Keratinocyte (primary cell): ENCODE data around the gene CCNI. TPM values are rescaled to one million over a fixed set of nuclear protein-coding genes. Genes with fewer than 3 reads are reported as not detected.

Experiments used
- DNase-seq: peaks from one replicate; pipeline ENCODE4 v3.0.0-alpha.2; 2011; ENCODE audit warnings: low read depth, missing footprints, low spot score
- FAIRE-seq: peaks from 2 replicates; lab custom pipeline; 2011; peaks lifted over from hg19 to GRCh38; lab: Jason Lieb, UNC
- H2AFZ ChIP-seq: 2 replicates; pipeline ENCODE4 v1.6.0; 2012; ENCODE audit warnings: low read length, control low read depth, inconsistent platforms; ENCODE audit not compliant: control insufficient read depth
- H3K27ac ChIP-seq: 2 replicates; pipeline ENCODE4 v1.5.1; 2011; ENCODE audit warnings: low read length; ENCODE audit not compliant: control insufficient read depth, insufficient read depth
- H3K27me3 ChIP-seq: 3 replicates; pipeline ENCODE4 v1.6.0; 2011; ENCODE audit warnings: low read length; ENCODE audit not compliant: control insufficient read depth, insufficient read depth; ENCODE audit errors: extremely low read depth
- H3K36me3 ChIP-seq, 2 experiments: 2 replicates in 1 of 2; 3 replicates in 1 of 2; pipeline ENCODE4 v1.5.1; 2011; ENCODE audit warnings: low read length in 2 of 2, mild to moderate bottlenecking in 1 of 2; ENCODE audit not compliant: control insufficient read depth in 2 of 2, insufficient read depth in 2 of 2; ENCODE audit errors: extremely low read depth in 1 of 2
- H3K4me1 ChIP-seq: 3 replicates; pipeline ENCODE4 v1.5.1; 2011; ENCODE audit warnings: low read length; ENCODE audit not compliant: control insufficient read depth, insufficient read depth; ENCODE audit errors: extremely low read depth
- H3K4me2 ChIP-seq: 3 replicates; pipeline ENCODE4 v1.6.0; 2011; ENCODE audit warnings: low read depth, low read length; ENCODE audit not compliant: control insufficient read depth, insufficient read depth; ENCODE audit errors: extremely low read depth
- H3K4me3 ChIP-seq, 3 experiments: fragments of 200-600 bp in 1 of 3; sonication (generic) in 1 of 3; 2 replicates in 2 of 3; 3 replicates in 1 of 3; pipeline ENCODE4 v1.5.1; 2011 to 2016; ENCODE audit warnings: low read length in 3 of 3, mild to moderate bottlenecking in 3 of 3, control low read depth in 2 of 3, inconsistent platforms in 1 of 3, low read depth in 1 of 3, mixed read lengths in 1 of 3, mixed run types in 1 of 3, moderate library complexity in 1 of 3; ENCODE audit not compliant: control insufficient read depth in 2 of 3, insufficient read depth in 2 of 3; ENCODE audit errors: extremely low read depth in 1 of 3
- H3K79me2 ChIP-seq: 2 replicates; pipeline ENCODE4 v1.6.0; 2012; ENCODE audit warnings: low read length; ENCODE audit not compliant: control insufficient read depth, insufficient read depth
- H3K9ac ChIP-seq: 3 replicates; pipeline ENCODE4 v1.6.0; 2011; ENCODE audit warnings: low read length; ENCODE audit not compliant: control insufficient read depth, insufficient read depth; ENCODE audit errors: extremely low read depth
- H3K9me1 ChIP-seq: 3 replicates; pipeline ENCODE4 v1.6.0; 2011; ENCODE audit warnings: low read length; ENCODE audit not compliant: control insufficient read depth, insufficient read depth; ENCODE audit errors: extremely low read depth
- H3K9me3 ChIP-seq: 2 replicates; pipeline ENCODE4 v1.5.1; 2012; ENCODE audit warnings: low read depth, low read length; ENCODE audit not compliant: control insufficient read depth
- H4K20me1 ChIP-seq: 3 replicates; pipeline ENCODE4 v1.6.0; 2011; ENCODE audit warnings: low read length; ENCODE audit not compliant: control insufficient read depth, insufficient read depth; ENCODE audit errors: extremely low read depth
- EZH2 ChIP-seq: IDR thresholded peaks from one replicate; pipeline ENCODE4 v1.6.1; 2012; ENCODE audit warnings: inconsistent platforms, mild to moderate bottlenecking, low read length, moderate library complexity
- dilution Hi-C: fragments of 300-500 bp; cut with MboI; formaldehyde crosslinking; loops from one replicate; pipeline ENCODE4 v1.7.0; 2020; ENCODE audit warnings: low sequenced_read_pairs; ENCODE audit not compliant: extremely low pct_ligation_motif_present
- polyA plus RNA-seq, 5 experiments: library from polyadenylated mRNA; depleted of rRNA in 3 of 5; stranded (reverse) in 3 of 5; stranded (forward) in 1 of 5; unstranded in 1 of 5; fragments of >200 nt; gene quantifications; 1 replicate in 1 of 5; 2 replicates in 3 of 5; 3 replicates in 1 of 5; pipeline versions ENCODE4 v1.2.1 to v1.2.3, GENCODE V29; 2011 to 2012; ENCODE audit warnings: missing spikeins in 2 of 5, low read depth in 1 of 5, low replicate concordance in 1 of 5
- TF ChIP-seq, protein P1 (sequence below), 3 experiments: IDR thresholded peaks in 1 of 3; conservative IDR thresholded peaks in 1 of 3; optimal IDR thresholded peaks in 1 of 3; 2 replicates in 2 of 3; 3 replicates in 1 of 3; pipeline versions ENCODE3 to v1.5.1; 2011; ENCODE audit warnings: low read length in 3 of 3, mild to moderate bottlenecking in 3 of 3, moderate library complexity in 2 of 3, control low read depth in 1 of 3, inconsistent platforms in 1 of 3; ENCODE audit not compliant: insufficient read depth in 2 of 3; ENCODE audit errors: extremely low read depth in 1 of 3

The CCNI gene
- polyA plus RNA-seq, 1 donor (not counting 4 experiments of a cell fraction or from before 2014, with no cell fraction given) = 150 TPM

DNA sequence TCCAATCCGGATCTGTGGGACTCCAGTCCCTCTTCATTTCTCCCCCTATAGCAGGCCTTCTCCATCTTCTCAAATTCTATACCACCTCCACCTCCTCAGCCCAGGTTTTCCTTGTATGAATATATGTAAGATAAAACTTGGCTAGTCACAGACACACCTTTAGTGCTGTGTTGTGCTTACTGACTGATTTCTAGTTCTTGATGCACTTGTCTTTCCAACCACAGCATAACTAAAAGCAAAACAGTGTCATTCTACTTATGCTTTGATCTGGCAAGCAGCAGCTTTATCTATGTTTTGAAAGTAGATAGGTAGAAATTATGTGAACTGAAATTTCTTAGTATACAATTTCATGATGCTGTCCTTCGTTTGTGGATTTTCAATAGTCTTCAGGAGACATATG is 47.5 kb downstream of the CCNI start:
- Histone ChIP-seq H3K79me2 (no peaks in the 10 kb centered on the region), H3K27me3 (no peaks in the 10 kb centered on the region), H3K9me1 (no peaks in the 10 kb centered on the region), H3K9me3 (no peaks in the 10 kb centered on the region), H2AFZ (no peak overlapping the region), H3K36me3 (peaks cover 11 to 28% of the 10 kb centered on the region in 2 experiments), H3K4me3 (no peak overlapping the region), H3K4me1 (no peaks in the 10 kb centered on the region), H4K20me1 (no peaks in the 10 kb centered on the region), H3K27ac (no peak overlapping the region), H3K9ac (no peak overlapping the region), H3K4me2 (no peak overlapping the region)
- FAIRE-seq = no peak
- dilution Hi-C loops = no loop called here
- DNase-seq = no peak
- TF ChIP-seq, protein P1, sequence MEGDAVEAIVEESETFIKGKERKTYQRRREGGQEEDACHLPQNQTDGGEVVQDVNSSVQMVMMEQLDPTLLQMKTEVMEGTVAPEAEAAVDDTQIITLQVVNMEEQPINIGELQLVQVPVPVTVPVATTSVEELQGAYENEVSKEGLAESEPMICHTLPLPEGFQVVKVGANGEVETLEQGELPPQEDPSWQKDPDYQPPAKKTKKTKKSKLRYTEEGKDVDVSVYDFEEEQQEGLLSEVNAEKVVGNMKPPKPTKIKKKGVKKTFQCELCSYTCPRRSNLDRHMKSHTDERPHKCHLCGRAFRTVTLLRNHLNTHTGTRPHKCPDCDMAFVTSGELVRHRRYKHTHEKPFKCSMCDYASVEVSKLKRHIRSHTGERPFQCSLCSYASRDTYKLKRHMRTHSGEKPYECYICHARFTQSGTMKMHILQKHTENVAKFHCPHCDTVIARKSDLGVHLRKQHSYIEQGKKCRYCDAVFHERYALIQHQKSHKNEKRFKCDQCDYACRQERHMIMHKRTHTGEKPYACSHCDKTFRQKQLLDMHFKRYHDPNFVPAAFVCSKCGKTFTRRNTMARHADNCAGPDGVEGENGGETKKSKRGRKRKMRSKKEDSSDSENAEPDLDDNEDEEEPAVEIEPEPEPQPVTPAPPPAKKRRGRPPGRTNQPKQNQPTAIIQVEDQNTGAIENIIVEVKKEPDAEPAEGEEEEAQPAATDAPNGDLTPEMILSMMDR (optimal IDR thresholded peaks at IDR 0.05 in 1 of 3, IDR thresholded peaks at IDR 0.05 in 1 of 3, conservative IDR thresholded peaks at IDR 0.05 in 1 of 3; ENCODE audit: extremely low read depth in 1 of 3, insufficient read depth in 2 of 3, low read length in 3 of 3) = no peak
- TF ChIP-seq EZH2 = no peak

DNA sequence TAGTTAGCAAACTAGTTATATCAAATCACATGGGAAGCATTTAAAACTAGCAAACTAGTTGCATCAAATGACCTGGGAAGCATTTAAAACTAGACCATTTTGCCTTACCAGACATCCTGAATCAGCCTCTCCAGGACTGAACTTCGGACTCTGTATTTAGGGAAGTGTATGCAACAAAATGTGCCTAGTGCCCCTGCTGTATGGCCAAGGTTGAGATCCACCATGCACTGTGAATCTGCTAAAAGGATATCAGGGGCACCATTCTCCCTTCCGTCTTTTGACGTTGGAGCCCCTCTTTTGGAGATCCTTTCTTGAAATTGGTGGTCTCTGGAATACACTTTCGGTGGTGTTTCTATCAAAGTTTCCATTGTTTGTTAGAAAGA is 49.5 kb downstream of the CCNI start:
- dilution Hi-C loops = no loop called here
- peaks cover 20 to 26% of the 10 kb centered on the region in 2 experiments for H3K36me3 ChIP-seq

More for the DNA sequence above, 49.5 kb downstream of the CCNI start:
- Histone ChIP-seq H3K27me3 (no peaks in the 10 kb centered on the region), H3K79me2 (no peaks in the 10 kb centered on the region), H2AFZ (no peak overlapping the region), H3K9me1 (no peaks in the 10 kb centered on the region), H3K9me3 (no peaks in the 10 kb centered on the region), H3K4me2 (no peak overlapping the region), H3K4me3 (no peak overlapping the region), H3K9ac (no peak overlapping the region), H4K20me1 (no peaks in the 10 kb centered on the region), H3K27ac (no peak overlapping the region), H3K4me1 (no peaks in the 10 kb centered on the region)
- TF ChIP-seq, protein P1 (optimal IDR thresholded peaks at IDR 0.05 in 1 of 3, IDR thresholded peaks at IDR 0.05 in 1 of 3, conservative IDR thresholded peaks at IDR 0.05 in 1 of 3; ENCODE audit: extremely low read depth in 1 of 3, insufficient read depth in 2 of 3, low read length in 3 of 3) = no peak
- no peak for TF ChIP-seq EZH2
- DNase-seq = no peak
- no peak for FAIRE-seq
